Fibroblast of lung (primary cell): ENCODE results near the gene RSL24D1. TPM values are rescaled to one million over a fixed set of nuclear protein-coding genes. Genes with fewer than 3 reads are reported as not detected.

Experiments
- DNase-seq, 2 donors: peaks; one replicate each; pipeline versions ENCODE4 v3.0.0 to v3.0.0-alpha.2; 2010; ENCODE audit warnings: low read depth in 2 of 2
- H2AFZ ChIP-seq: 2 replicates; pipeline ENCODE4 v1.5.1; 2012; ENCODE audit warnings: low read length, control low read depth, inconsistent platforms
- H3K27ac ChIP-seq: 2 replicates; pipeline ENCODE4 v1.5.1; 2011; ENCODE audit warnings: low read length, control low read depth; ENCODE audit not compliant: insufficient read depth
- H3K27me3 ChIP-seq: 2 replicates; pipeline ENCODE4 v1.5.1; 2011; ENCODE audit warnings: mild to moderate bottlenecking, low read length; ENCODE audit not compliant: control insufficient read depth, insufficient read depth
- H3K36me3 ChIP-seq: 2 replicates; pipeline ENCODE4 v1.5.1; 2011; ENCODE audit warnings: low read length; ENCODE audit not compliant: control insufficient read depth, insufficient read depth
- H3K4me1 ChIP-seq: 2 replicates; pipeline ENCODE4 v1.5.1; 2011; ENCODE audit warnings: low read length; ENCODE audit not compliant: control insufficient read depth, insufficient read depth; ENCODE audit errors: extremely low read depth
- H3K4me2 ChIP-seq: 2 replicates; pipeline ENCODE4 v1.5.1; 2011; ENCODE audit warnings: low read length, control low read depth; ENCODE audit not compliant: insufficient read depth; ENCODE audit errors: extremely low read depth
- H3K4me3 ChIP-seq, 4 experiments: fragments of 200-600 bp in 1 of 4; sonication (generic) in 1 of 4; replicated peaks in 1 of 4; 2 replicates each; pipeline ENCODE4 v1.5.1; 2011 to 2016; ENCODE audit warnings: low read length in 4 of 4, low read depth in 3 of 4, mild to moderate bottlenecking in 3 of 4, control low read depth in 2 of 4, inconsistent platforms in 1 of 4, mixed read lengths in 1 of 4; ENCODE audit not compliant: insufficient read depth in 1 of 4; ENCODE audit errors: control extremely low read depth in 1 of 4
- H3K79me2 ChIP-seq: 2 replicates; pipeline ENCODE4 v1.5.1; 2012; ENCODE audit warnings: mild to moderate bottlenecking, low read length, inconsistent platforms; ENCODE audit not compliant: control insufficient read depth, insufficient read depth
- H3K9ac ChIP-seq: 2 replicates; pipeline ENCODE4 v1.5.1; 2011; ENCODE audit warnings: mild to moderate bottlenecking, low read length, control low read depth; ENCODE audit not compliant: insufficient read depth
- H3K9me3 ChIP-seq: 2 replicates; pipeline ENCODE4 v1.5.1; 2012; ENCODE audit warnings: low read depth, low read length; ENCODE audit not compliant: control insufficient read depth, insufficient read depth
- H4K20me1 ChIP-seq: 2 replicates; pipeline ENCODE4 v1.5.1; 2011; ENCODE audit warnings: low read length; ENCODE audit not compliant: control insufficient read depth, insufficient read depth; ENCODE audit errors: extremely low read depth
- EZH2 ChIP-seq: IDR thresholded peaks from 2 replicates; pipeline ENCODE4 v1.5.1; 2012; ENCODE audit warnings: low read length, control low read depth, mild to moderate bottlenecking; ENCODE audit errors: missing control alignments
- polyA plus RNA-seq, 2 donors: library from polyadenylated mRNA; depleted of rRNA in 1 of 2; stranded (reverse) in 1 of 2; unstranded in 1 of 2; fragments of >200 nt; gene quantifications; 2 replicates each; pipeline ENCODE4 v1.2.1, GENCODE V29; 2011 to 2012; ENCODE audit warnings: missing spikeins in 1 of 2
- total RNA-seq: library from RNA; depleted of rRNA; stranded (reverse); fragments of >200 nt; gene quantifications from 2 replicates; pipeline ENCODE4 v1.2.1, GENCODE V29; 2014
- TF ChIP-seq, protein P1 (sequence below), 2 donors: IDR thresholded peaks in 1 of 2; conservative IDR thresholded peaks in 1 of 2; 1 replicate in 1 of 2; 2 replicates in 1 of 2; pipeline ENCODE4 v1.5.1; 2011 to 2012; ENCODE audit warnings: low read length in 2 of 2, control low read depth in 1 of 2, inconsistent platforms in 1 of 2, low read depth in 1 of 2, mild to moderate bottlenecking in 1 of 2

The RSL24D1 gene
- total and polyA plus RNA-seq, 2 donors (not counting 1 experiment from before 2014, with no cell fraction given), result 56.8 to 117 TPM

DNA sequence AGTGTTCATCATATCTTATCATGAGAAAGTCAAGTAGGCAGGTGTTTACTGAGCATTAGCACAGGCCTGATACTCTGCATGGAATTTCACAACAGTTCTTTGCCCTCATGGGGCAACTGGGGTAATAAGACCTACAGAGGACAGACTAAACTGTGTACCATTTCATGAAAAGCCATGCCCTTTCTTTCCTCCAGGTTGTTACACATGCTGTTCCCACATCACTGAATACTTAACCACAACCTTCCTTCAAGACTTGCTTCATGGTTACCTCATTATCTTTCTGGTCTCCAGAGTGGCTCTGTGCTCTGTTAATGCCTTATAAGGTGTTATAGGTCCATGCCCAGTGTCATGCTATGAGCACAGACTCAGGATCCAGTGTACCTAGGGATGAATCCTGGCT is 28.2 kb upstream of the RSL24D1 start:
- no peaks in the 10 kb centered on the region for H3K27me3 ChIP-seq
- TF ChIP-seq, protein P1, sequence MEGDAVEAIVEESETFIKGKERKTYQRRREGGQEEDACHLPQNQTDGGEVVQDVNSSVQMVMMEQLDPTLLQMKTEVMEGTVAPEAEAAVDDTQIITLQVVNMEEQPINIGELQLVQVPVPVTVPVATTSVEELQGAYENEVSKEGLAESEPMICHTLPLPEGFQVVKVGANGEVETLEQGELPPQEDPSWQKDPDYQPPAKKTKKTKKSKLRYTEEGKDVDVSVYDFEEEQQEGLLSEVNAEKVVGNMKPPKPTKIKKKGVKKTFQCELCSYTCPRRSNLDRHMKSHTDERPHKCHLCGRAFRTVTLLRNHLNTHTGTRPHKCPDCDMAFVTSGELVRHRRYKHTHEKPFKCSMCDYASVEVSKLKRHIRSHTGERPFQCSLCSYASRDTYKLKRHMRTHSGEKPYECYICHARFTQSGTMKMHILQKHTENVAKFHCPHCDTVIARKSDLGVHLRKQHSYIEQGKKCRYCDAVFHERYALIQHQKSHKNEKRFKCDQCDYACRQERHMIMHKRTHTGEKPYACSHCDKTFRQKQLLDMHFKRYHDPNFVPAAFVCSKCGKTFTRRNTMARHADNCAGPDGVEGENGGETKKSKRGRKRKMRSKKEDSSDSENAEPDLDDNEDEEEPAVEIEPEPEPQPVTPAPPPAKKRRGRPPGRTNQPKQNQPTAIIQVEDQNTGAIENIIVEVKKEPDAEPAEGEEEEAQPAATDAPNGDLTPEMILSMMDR (conservative IDR thresholded peaks at IDR 0.05 in 1 of 2, IDR thresholded peaks at IDR 0.05 in 1 of 2; ENCODE audit: low read depth in 1 of 2, low read length in 2 of 2), result no peak
- TF ChIP-seq EZH2, result no peak
- H3K9me3 ChIP-seq, result no peaks in the 10 kb centered on the region
- no peak overlapping the region for H3K4me2 ChIP-seq
- H3K4me1 ChIP-seq, result peaks cover 10% of the 10 kb centered on the region
- H3K9ac ChIP-seq, result no peak overlapping the region
- H3K79me2 ChIP-seq, result no peaks in the 10 kb centered on the region
- DNase-seq, result peak in 1 of 2 donors; percentile 13
- H3K4me3 ChIP-seq, result no peak overlapping the region
- H3K27ac ChIP-seq, result no peak overlapping the region
- no peaks in the 10 kb centered on the region for H3K36me3 ChIP-seq
- H4K20me1 ChIP-seq, result no peaks in the 10 kb centered on the region
- no peak overlapping the region for H2AFZ ChIP-seq

DNA sequence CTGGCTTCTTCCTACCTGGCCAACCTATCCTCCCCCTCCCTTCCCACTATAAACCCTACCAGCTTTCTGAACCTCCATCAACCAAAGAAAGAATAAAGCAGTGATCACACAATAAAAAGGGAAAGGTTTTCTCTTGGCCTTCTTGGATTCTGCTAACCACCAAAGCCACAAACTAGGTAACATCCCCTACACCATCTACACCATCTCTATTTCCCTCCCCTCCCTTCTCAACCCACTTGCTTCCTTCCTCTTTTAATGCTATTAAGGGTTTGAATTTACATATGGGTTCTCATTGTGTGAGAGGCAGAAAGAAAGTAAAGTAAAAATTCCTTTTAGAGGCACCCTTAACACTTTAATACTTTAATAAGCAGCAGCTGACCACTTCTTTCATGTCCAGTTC is 25.8 kb upstream of the RSL24D1 start:
- Histone ChIP-seq H3K27ac (no peak overlapping the region), H2AFZ (no peak overlapping the region), H3K36me3 (no peaks in the 10 kb centered on the region), H3K4me2 (no peak overlapping the region), H3K9me3 (no peaks in the 10 kb centered on the region), H4K20me1 (no peaks in the 10 kb centered on the region), H3K4me3 (no peak overlapping the region), H3K4me1 (peaks cover 13% of the 10 kb centered on the region), H3K27me3 (no peaks in the 10 kb centered on the region), H3K9ac (no peak overlapping the region), H3K79me2 (no peaks in the 10 kb centered on the region)
- TF ChIP-seq, protein P1 (conservative IDR thresholded peaks at IDR 0.05 in 1 of 2, IDR thresholded peaks at IDR 0.05 in 1 of 2; ENCODE audit: low read depth in 1 of 2, low read length in 2 of 2), result no peak
- no peak for TF ChIP-seq EZH2
- no peak for DNase-seq

DNA sequence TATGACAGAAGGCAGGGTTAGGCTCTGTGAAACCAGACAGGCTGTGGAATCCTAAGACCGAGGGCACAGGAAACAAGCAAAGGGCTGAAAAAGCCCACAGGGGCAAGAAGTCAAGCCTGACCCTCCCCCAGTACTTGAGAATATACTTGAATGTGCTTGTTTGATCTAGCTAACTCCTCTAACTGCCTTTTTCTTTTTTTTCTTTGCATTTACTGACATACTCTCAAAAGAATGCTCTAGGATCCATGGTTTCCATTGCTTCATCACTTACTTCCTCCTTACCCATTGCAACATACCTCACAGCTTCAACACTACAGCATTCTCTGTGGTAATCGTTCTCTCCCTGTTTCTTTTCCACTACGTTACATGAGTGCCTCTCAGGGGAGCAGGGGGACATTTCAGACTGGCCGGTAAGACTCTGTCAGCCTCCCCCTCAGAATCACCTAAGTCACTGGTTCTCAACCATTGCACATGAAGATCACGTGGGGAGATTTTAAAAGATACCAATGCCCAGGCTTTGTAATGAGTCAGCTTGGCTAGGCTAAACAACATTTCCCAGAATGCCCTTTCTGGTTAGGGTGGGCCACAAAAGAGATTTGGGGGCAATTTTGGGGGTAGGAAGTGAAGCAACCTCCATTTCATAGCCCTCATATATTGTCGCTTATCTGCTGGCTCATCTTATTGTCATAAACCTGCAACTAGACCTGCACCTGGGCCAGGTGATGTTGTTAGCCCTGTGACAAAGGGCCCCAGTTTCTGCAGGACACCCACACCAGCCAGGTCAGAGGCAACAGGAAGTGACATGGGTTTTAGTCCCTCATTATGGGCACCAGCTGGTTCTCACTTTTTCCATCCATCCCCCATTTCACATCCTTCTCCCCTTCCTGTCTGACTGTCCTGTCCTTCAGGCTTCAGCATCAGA is 24.6 kb upstream of the RSL24D1 start:
- Histone ChIP-seq H3K79me2 (no peaks in the 10 kb centered on the region), H3K4me2 (peak overlapping the region; percentile 73), H3K4me3 (peak overlapping the region in 1 of 4 experiments; percentile 25), H3K9me3 (no peaks in the 10 kb centered on the region), H3K36me3 (no peaks in the 10 kb centered on the region), H3K27ac (peak overlapping the region; percentile 89), H3K27me3 (no peaks in the 10 kb centered on the region), H3K9ac (peak overlapping the region; percentile 16), H4K20me1 (no peaks in the 10 kb centered on the region), H3K4me1 (peaks cover 13% of the 10 kb centered on the region), H2AFZ (peak overlapping the region; percentile 80)
- no peak for TF ChIP-seq EZH2
- TF ChIP-seq, protein P1 (conservative IDR thresholded peaks at IDR 0.05 in 1 of 2, IDR thresholded peaks at IDR 0.05 in 1 of 2; ENCODE audit: low read depth in 1 of 2, low read length in 2 of 2), result no peak
- DNase-seq, result peak; percentile 95 to 97
